Activated CD4-positive, alpha-beta T cell treated with anti-CD3 and anti-CD28 coated beads, Interleukin-2, amount 50 U/mL, for 4 hours (primary cell): ENCODE results near the gene TRPM2.

Experiments
- DNase-seq, 2 experiments: peaks; one replicate each; pipeline ENCODE4 v3.0.0-alpha.2; 2020

The TRPM2 gene

GRCh38 chr21:44434568-44434925 is 81.1 kb downstream of the TRPM2 start:
- no peak for DNase-seq

GRCh38 chr21:44434936-44435635 is 81.7 kb downstream of the TRPM2 start:
- DNase-seq: no peak

GRCh38 chr21:44436111-44436611 is 82.7 kb downstream of the TRPM2 start:
- no peak for DNase-seq

GRCh38 chr21:44436958-44437357 is 83.5 kb downstream of the TRPM2 start:
- DNase-seq: no peak

- no peak for DNase-seq
Observed at GRCh38 chr21:44437371-44437695, 83.9 kb downstream of the TRPM2 start.

- DNase-seq: no peak
Observed at GRCh38 chr21:44437696-44438431, 84.4 kb downstream of the TRPM2 start.

- no peak for DNase-seq
Observed at GRCh38 chr21:44438531-44439210, 85.2 kb downstream of the TRPM2 start.

GRCh38 chr21:44439211-44439600 is 85.8 kb downstream of the TRPM2 start:
- no peak for DNase-seq

GRCh38 chr21:44440241-44441040 is 87.0 kb downstream of the TRPM2 start:
- no peak for DNase-seq

- no peak for DNase-seq
Observed at GRCh38 chr21:44441041-44441400, 87.6 kb downstream of the TRPM2 start.

- no peak for DNase-seq
Observed at GRCh38 chr21:44441581-44442265, 88.3 kb downstream of the TRPM2 start.

GRCh38 chr21:44442266-44443125 is 89.1 kb downstream of the TRPM2 start:
- DNase-seq: no peak

GRCh38 chr21:44443291-44443890 is 90.0 kb downstream of the TRPM2 start:
- no peak for DNase-seq

GRCh38 chr21:44443891-44444285 is 90.5 kb downstream of the TRPM2 start:
- no peak for DNase-seq

GRCh38 chr21:44444286-44444931 is 91.0 kb downstream of the TRPM2 start:
- no peak for DNase-seq

GRCh38 chr21:44445145-44445812 is 91.9 kb downstream of the TRPM2 start:
- DNase-seq: no peak

- DNase-seq: no peak
Observed at GRCh38 chr21:44448651-44449131, 95.3 kb downstream of the TRPM2 start.

GRCh38 chr21:44449473-44450363 is 96.3 kb downstream of the TRPM2 start:
- no peak for DNase-seq

GRCh38 chr21:44450402-44450801 is 97.0 kb downstream of the TRPM2 start:
- DNase-seq: no peak
